ENCODE data around the gene CNOT11.

CNOT11 gene

GRCh38 chr2:101278925-101279324 lies 26.2 kb downstream of the CNOT11 start:
- no peak for DNase-seq (ENCODE audit: low spot score)

GRCh38 chr2:101281482-101281881 lies 28.8 kb downstream of the CNOT11 start:
- no peak for DNase-seq (ENCODE audit: low spot score)

- no peak for DNase-seq (ENCODE audit: low spot score)
These were observed 30.3 kb downstream of the CNOT11 start for GRCh38 chr2:101282980-101283379.

GRCh38 chr2:101286684-101287083 lies 34.0 kb downstream of the CNOT11 start:
- no peak for DNase-seq (ENCODE audit: low spot score)

- no peak for DNase-seq (ENCODE audit: low spot score)
These were observed 34.6 kb downstream of the CNOT11 start for GRCh38 chr2:101287303-101287702.

- DNase-seq (ENCODE audit: low spot score), result no peak
These were observed 38.0 kb downstream of the CNOT11 start for GRCh38 chr2:101290711-101291110.

- DNase-seq (ENCODE audit: low spot score), result no peak
These were observed 39.3 kb downstream of the CNOT11 start for GRCh38 chr2:101291973-101292372.

- no peak for DNase-seq (ENCODE audit: low spot score)
These were observed 40.9 kb downstream of the CNOT11 start for GRCh38 chr2:101293544-101293943.

- DNase-seq (ENCODE audit: low spot score), result no peak
These were observed 42.2 kb downstream of the CNOT11 start for GRCh38 chr2:101294861-101295260.

- no peak for DNase-seq (ENCODE audit: low spot score)
These were observed 43.2 kb downstream of the CNOT11 start for GRCh38 chr2:101295895-101296294.

- DNase-seq (ENCODE audit: low spot score), result no peak
These were observed 43.7 kb downstream of the CNOT11 start for GRCh38 chr2:101296371-101296770.

- DNase-seq (ENCODE audit: low spot score), result no peak
These were observed 44.7 kb downstream of the CNOT11 start for GRCh38 chr2:101297383-101297782.

- DNase-seq (ENCODE audit: low spot score), result no peak
These were observed 46.9 kb downstream of the CNOT11 start for GRCh38 chr2:101299604-101300003.

- DNase-seq (ENCODE audit: low spot score), result peak; percentile 12
These were observed 47.5 kb downstream of the CNOT11 start for GRCh38 chr2:101300164-101300563.

- DNase-seq (ENCODE audit: low spot score), result no peak
These were observed 48.1 kb downstream of the CNOT11 start for GRCh38 chr2:101300836-101301235.

GRCh38 chr2:101302016-101302415 lies 49.3 kb downstream of the CNOT11 start:
- DNase-seq (ENCODE audit: low spot score), result no peak

- no peak for DNase-seq (ENCODE audit: low spot score)
These were observed 51.0 kb downstream of the CNOT11 start for GRCh38 chr2:101303688-101304087.

- DNase-seq (ENCODE audit: low spot score), result peak; percentile 43
These were observed 52.3 kb downstream of the CNOT11 start for GRCh38 chr2:101305035-101305434.

GRCh38 chr2:101305492-101306078 lies 52.9 kb downstream of the CNOT11 start:
- DNase-seq (ENCODE audit: low spot score), result no peak

- peak; percentile 13 for DNase-seq (ENCODE audit: low spot score)
These were observed 53.7 kb downstream of the CNOT11 start for GRCh38 chr2:101306410-101306809.

- peak; percentile 23 for DNase-seq (ENCODE audit: low spot score)
These were observed 54.8 kb downstream of the CNOT11 start for GRCh38 chr2:101307503-101307902.

GRCh38 chr2:101307950-101308431 lies 55.3 kb downstream of the CNOT11 start:
- peak; percentile 19 for DNase-seq (ENCODE audit: low spot score)

- DNase-seq (ENCODE audit: low spot score), result peak; percentile 89
These were observed 55.9 kb downstream of the CNOT11 start, which contains the start of gene RNF149 for GRCh38 chr2:101308432-101309210. Gene RNF149, minus strand, starts transcription at chr2:101308701. Its CDS starts 113 bp downstream, at chr2:101308588.
